Central memory CD8-positive, alpha-beta T cell (primary cell): ENCODE data around the gene EXOC6B.

ENCODE experiments used
- ATAC-seq: fragments of 150-1000 bp; cut with Tn5 transposase; replicated peaks from 2 replicates; pipeline ENCODE4 v1.10.0; 2022; ENCODE audit warnings: mild to moderate bottlenecking, moderate FRiP score, moderate number of reproducible peaks; ENCODE audit not compliant: poor library complexity, severe bottlenecking; ENCODE audit errors: extremely low read depth
- DNase-seq, 2 donors: peaks; one replicate each; pipeline ENCODE4 v3.0.0; 2021; ENCODE audit warnings: low spot score in 2 of 2
- H3K27ac Mint-ChIP-seq: one replicate; pipeline ENCODE4 v1.8.0; 2022; ENCODE audit warnings: low read depth, mild to moderate bottlenecking, moderate library complexity, mixed read lengths
- H3K27me3 Mint-ChIP-seq: one replicate; pipeline ENCODE4 v1.8.0; 2022; ENCODE audit warnings: mixed read lengths
- H3K36me3 Mint-ChIP-seq: one replicate; pipeline ENCODE4 v1.8.0; 2022; ENCODE audit warnings: mild to moderate bottlenecking, moderate library complexity, mixed read lengths; ENCODE audit not compliant: insufficient read depth
- H3K4me1 Mint-ChIP-seq: one replicate; pipeline ENCODE4 v1.8.0; 2022; ENCODE audit warnings: mixed read lengths
- H3K4me3 Mint-ChIP-seq: one replicate; pipeline ENCODE4 v1.8.0; 2022; ENCODE audit warnings: mild to moderate bottlenecking, moderate library complexity, mixed read lengths
- H3K9me3 Mint-ChIP-seq: one replicate; pipeline ENCODE4 v1.8.0; 2022; ENCODE audit warnings: mixed read lengths

The EXOC6B gene

DNA sequence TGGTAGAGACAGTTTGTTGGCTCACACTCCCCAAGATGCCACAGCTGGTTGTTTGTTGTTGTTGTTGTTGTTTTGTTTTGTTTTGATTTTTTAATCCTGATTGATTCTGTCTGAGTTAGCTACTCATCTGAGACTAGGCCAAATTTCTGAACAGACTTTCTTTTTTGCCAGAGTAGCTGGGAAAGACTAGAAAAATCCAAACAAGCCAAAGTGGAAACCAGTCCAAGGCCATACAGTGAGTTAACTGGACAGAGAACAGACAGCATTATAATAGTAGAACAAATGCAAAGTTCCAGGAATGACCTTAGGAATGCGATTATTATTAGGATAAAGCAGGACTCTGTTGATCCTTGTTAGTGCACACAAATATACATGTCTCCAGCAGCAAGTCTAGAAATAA, 634.4 kb downstream of the EXOC6B start:
- H3K27ac Mint-ChIP-seq, result no peak overlapping the region
- no peak overlapping the region for H3K4me3 Mint-ChIP-seq
- no peaks in the 10 kb centered on the region for H3K9me3 Mint-ChIP-seq
- H3K4me1 Mint-ChIP-seq, result no peaks in the 10 kb centered on the region
- DNase-seq, result no peak
- H3K27me3 Mint-ChIP-seq, result no peaks in the 10 kb centered on the region
- ATAC-seq, result no peak
- no peaks in the 10 kb centered on the region for H3K36me3 Mint-ChIP-seq

- H3K27ac Mint-ChIP-seq, result no peak overlapping the region
- no peaks in the 10 kb centered on the region for H3K36me3 Mint-ChIP-seq
- no peaks in the 10 kb centered on the region for H3K9me3 Mint-ChIP-seq
- no peaks in the 10 kb centered on the region for H3K27me3 Mint-ChIP-seq
- ATAC-seq (no peak), DNase-seq (no peak)
- no peaks in the 10 kb centered on the region for H3K4me1 Mint-ChIP-seq
- no peak overlapping the region for H3K4me3 Mint-ChIP-seq
Measured at GRCh38 chr2:72185206-72185605, 640.6 kb downstream of the EXOC6B start.

GRCh38 chr2:72183466-72183865, 642.4 kb downstream of the EXOC6B start:
- no peak overlapping the region for H3K4me3 Mint-ChIP-seq
- DNase-seq (no peak), ATAC-seq (no peak)
- no peak overlapping the region for H3K27ac Mint-ChIP-seq
- H3K27me3 Mint-ChIP-seq, result no peaks in the 10 kb centered on the region
- H3K9me3 Mint-ChIP-seq, result no peaks in the 10 kb centered on the region
- H3K36me3 Mint-ChIP-seq, result no peaks in the 10 kb centered on the region
- H3K4me1 Mint-ChIP-seq, result no peaks in the 10 kb centered on the region

GRCh38 chr2:72183016-72183415, 642.8 kb downstream of the EXOC6B start:
- Mint-ChIP-seq H3K36me3 (no peaks in the 10 kb centered on the region), H3K4me3 (no peak overlapping the region), H3K27ac (no peak overlapping the region), H3K4me1 (no peaks in the 10 kb centered on the region), H3K27me3 (no peaks in the 10 kb centered on the region), H3K9me3 (no peaks in the 10 kb centered on the region)
- ATAC-seq (no peak), DNase-seq (no peak)

- no peak for DNase-seq
- Mint-ChIP-seq H3K27ac (no peak overlapping the region), H3K36me3 (no peaks in the 10 kb centered on the region), H3K27me3 (no peaks in the 10 kb centered on the region), H3K9me3 (no peaks in the 10 kb centered on the region), H3K4me1 (no peaks in the 10 kb centered on the region), H3K4me3 (no peak overlapping the region)
- ATAC-seq, result no peak
Measured at GRCh38 chr2:72182547-72182946, 643.3 kb downstream of the EXOC6B start.

DNA sequence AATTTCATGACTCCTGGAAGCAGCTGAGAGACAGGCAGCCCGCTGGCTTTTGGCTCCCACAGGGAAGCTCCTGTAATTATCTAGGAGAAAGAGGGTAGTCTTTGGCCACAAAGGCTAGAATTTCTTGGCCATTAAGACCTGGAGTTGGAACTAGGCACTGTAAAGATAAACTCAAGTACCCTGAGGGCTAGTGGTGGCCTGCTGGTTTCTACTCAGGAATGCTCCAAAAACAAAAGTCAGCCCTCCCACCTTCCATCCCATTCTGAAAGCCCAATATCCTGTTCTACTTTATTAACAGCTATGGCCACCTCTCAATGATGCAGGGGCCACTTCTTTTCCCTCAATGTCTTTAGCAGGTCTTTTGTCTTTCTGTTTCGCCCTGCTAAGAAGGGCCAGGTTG, 644.2 kb downstream of the EXOC6B start:
- no peaks in the 10 kb centered on the region for H3K36me3 Mint-ChIP-seq
- H3K9me3 Mint-ChIP-seq, result no peaks in the 10 kb centered on the region
- H3K4me3 Mint-ChIP-seq, result no peak overlapping the region
- no peaks in the 10 kb centered on the region for H3K4me1 Mint-ChIP-seq
- no peaks in the 10 kb centered on the region for H3K27me3 Mint-ChIP-seq
- ATAC-seq (no peak), DNase-seq (no peak)
- H3K27ac Mint-ChIP-seq, result no peak overlapping the region

GRCh38 chr2:72180351-72180750, 645.5 kb downstream of the EXOC6B start:
- Mint-ChIP-seq H3K4me3 (no peak overlapping the region), H3K27ac (no peak overlapping the region), H3K36me3 (peaks cover 2% of the 10 kb centered on the region), H3K4me1 (no peaks in the 10 kb centered on the region), H3K27me3 (no peaks in the 10 kb centered on the region), H3K9me3 (no peaks in the 10 kb centered on the region)
- ATAC-seq (no peak), DNase-seq (no peak)

DNA sequence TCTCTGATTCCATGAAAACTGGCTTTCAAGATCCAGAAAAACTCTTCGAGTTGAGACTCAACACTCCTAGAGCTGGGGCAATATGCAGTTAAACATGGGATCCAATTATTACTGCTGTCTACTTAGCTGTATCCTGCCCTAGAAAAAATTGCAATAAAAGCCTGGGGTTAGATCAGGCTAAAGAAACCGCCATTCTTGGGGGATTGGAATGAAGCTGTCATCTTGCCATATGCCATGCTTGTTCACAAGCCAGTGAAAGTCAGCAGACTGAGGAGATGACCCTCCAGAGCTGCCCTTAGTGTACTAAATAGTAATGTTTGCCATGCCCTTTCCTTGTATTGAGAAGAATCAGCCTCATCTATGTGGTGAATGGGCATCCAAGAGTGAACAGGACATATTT, 647.3 kb downstream of the EXOC6B start:
- Mint-ChIP-seq H3K9me3 (no peaks in the 10 kb centered on the region), H3K36me3 (peaks cover 5% of the 10 kb centered on the region), H3K27me3 (no peaks in the 10 kb centered on the region), H3K4me1 (peaks cover 4% of the 10 kb centered on the region), H3K4me3 (no peak overlapping the region), H3K27ac (no peak overlapping the region)
- no peak for DNase-seq
- no peak for ATAC-seq

GRCh38 chr2:72176281-72176680, 649.6 kb downstream of the EXOC6B start:
- Mint-ChIP-seq H3K36me3 (peaks cover 5% of the 10 kb centered on the region), H3K4me1 (peaks cover 15% of the 10 kb centered on the region), H3K4me3 (no peak overlapping the region), H3K27ac (no peak overlapping the region), H3K27me3 (no peaks in the 10 kb centered on the region), H3K9me3 (no peaks in the 10 kb centered on the region)
- DNase-seq (no peak), ATAC-seq (no peak)

DNA sequence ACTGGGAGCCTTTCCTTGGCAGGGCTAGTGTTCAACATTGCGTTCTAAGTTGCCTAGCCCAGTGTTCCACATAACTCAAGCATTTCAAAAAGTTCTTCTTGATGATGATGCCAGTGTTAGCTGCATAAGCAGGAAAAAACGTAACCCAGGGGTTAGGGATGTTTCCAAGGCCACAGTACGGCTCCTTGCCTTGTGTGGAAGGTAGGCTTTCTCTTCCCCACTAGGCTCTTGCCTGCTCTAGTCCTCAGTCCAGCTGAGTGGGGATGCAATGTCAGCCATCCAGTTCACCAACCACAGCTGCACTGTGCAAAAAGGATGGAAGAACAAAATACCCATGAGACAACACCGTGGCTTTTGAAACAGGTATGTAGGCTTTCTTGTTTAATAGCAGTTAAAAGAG, 650.2 kb downstream of the EXOC6B start:
- Mint-ChIP-seq H3K9me3 (no peaks in the 10 kb centered on the region), H3K27me3 (no peaks in the 10 kb centered on the region), H3K4me1 (peaks cover 15% of the 10 kb centered on the region), H3K27ac (no peak overlapping the region), H3K36me3 (peaks cover 5% of the 10 kb centered on the region), H3K4me3 (no peak overlapping the region)
- ATAC-seq, result no peak
- DNase-seq, result no peak

DNA sequence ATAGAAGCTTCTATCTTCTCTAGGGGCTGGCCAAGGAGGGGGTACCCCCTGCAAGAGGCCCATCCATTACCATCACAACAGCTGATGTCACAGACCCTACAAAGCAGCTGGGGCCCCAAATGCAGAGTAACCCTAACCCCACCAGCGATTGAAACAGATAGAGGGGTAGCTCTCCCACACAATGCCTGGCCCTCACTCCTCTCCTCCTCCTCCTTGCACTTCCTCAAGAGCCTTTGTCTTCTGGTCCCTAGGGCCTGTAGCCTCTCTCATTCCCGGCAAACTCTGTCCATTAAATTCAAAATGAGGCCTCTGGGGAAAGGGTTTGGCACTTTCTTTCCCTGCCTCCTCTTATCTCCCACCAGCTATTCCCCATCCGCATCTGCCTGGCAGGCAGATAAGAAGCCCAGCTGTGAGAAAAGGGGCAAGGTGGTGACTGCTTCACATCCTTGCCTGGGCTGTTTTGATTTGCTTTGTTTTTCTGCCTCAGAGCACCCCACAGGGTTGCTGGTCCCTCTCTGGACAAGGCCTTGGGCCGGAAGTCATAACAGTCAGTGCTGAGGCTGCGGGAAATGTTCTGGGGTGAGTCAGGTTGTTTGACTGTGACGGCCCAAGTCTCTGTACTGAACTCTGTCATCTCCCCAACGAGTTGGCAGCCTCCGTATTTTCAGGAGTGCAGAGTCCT, 652.1 kb downstream of the EXOC6B start:
- H3K4me1 Mint-ChIP-seq, result peaks cover 15% of the 10 kb centered on the region
- ATAC-seq, result no peak

GRCh38 chr2:72172478-72172877, 653.4 kb downstream of the EXOC6B start:
- no peak for DNase-seq
- H3K4me1 Mint-ChIP-seq, result peaks cover 15% of the 10 kb centered on the region
- H3K4me3 Mint-ChIP-seq, result no peak overlapping the region
- peak; percentile 43 for ATAC-seq
- H3K9me3 Mint-ChIP-seq, result no peaks in the 10 kb centered on the region
- H3K27me3 Mint-ChIP-seq, result no peaks in the 10 kb centered on the region
- H3K27ac Mint-ChIP-seq, result no peak overlapping the region
- H3K36me3 Mint-ChIP-seq, result peaks cover 5% of the 10 kb centered on the region

More for the DNA sequence above, 652.1 kb downstream of the EXOC6B start:
- no peaks in the 10 kb centered on the region for H3K9me3 Mint-ChIP-seq
- H3K36me3 Mint-ChIP-seq, result peaks cover 5% of the 10 kb centered on the region
- H3K4me3 Mint-ChIP-seq, result no peak overlapping the region
- no peak for DNase-seq
- no peak overlapping the region for H3K27ac Mint-ChIP-seq
- no peaks in the 10 kb centered on the region for H3K27me3 Mint-ChIP-seq

- Mint-ChIP-seq H3K27ac (no peak overlapping the region), H3K27me3 (peaks cover 11% of the 10 kb centered on the region), H3K36me3 (no peaks in the 10 kb centered on the region), H3K4me3 (no peak overlapping the region), H3K9me3 (no peaks in the 10 kb centered on the region), H3K4me1 (no peaks in the 10 kb centered on the region)
- DNase-seq, result no peak
- no peak for ATAC-seq
Measured at GRCh38 chr2:72166279-72166678, 659.6 kb downstream of the EXOC6B start.
